ENCODE measurements around the gene CRLF3. TPM values are rescaled to one million over a fixed set of nuclear protein-coding genes. Genes with fewer than 3 reads are reported as not detected.
A peak's percentile ranks its signal among the peaks of the same experiment; 100 is the strongest.

CRLF3 gene
- total RNA-seq, 3 donors from 2014 or later = 15.4 to 18.7 (median 17.7) TPM

- H3K27ac ChIP-seq = no peak overlapping the region
- H3K27me3 ChIP-seq = no peaks in the 10 kb centered on the region
- H3K36me3 ChIP-seq = no peaks in the 10 kb centered on the region
- H3K9me3 ChIP-seq = no peaks in the 10 kb centered on the region
- H3K4me1 ChIP-seq = no peaks in the 10 kb centered on the region
- no peak for TF ChIP-seq CTCF (IDR thresholded peaks at IDR 0.05)
- no peak for TF ChIP-seq POLR2A (IDR thresholded peaks at IDR 0.05)
- no peak for TF ChIP-seq POLR2AphosphoS5 (IDR thresholded peaks at IDR 0.05)
- intact Hi-C loops (cut with DNase I; ENCODE audit: low total_unique reads) = no loop called here
- no peak for DNase-seq (ENCODE audit: low spot score in 2 of 2)
- no peak overlapping the region for H3K4me3 ChIP-seq
Measured at GRCh38 chr17:30848021-30848420, 23.5 kb upstream of the CRLF3 start.

GRCh38 chr17:30840771-30841170, 16.3 kb upstream of the CRLF3 start:
- Histone ChIP-seq H3K27me3 (no peaks in the 10 kb centered on the region), H3K36me3 (no peaks in the 10 kb centered on the region), H3K9me3 (no peaks in the 10 kb centered on the region), H3K27ac (no peak overlapping the region), H3K4me3 (no peak overlapping the region), H3K4me1 (no peaks in the 10 kb centered on the region)
- TF ChIP-seq POLR2A (IDR thresholded peaks at IDR 0.05) (no peak), CTCF (IDR thresholded peaks at IDR 0.05) (no peak), POLR2AphosphoS5 (IDR thresholded peaks at IDR 0.05) (no peak)
- intact Hi-C loops (cut with DNase I; ENCODE audit: low total_unique reads) = no loop called here
- DNase-seq (ENCODE audit: low spot score in 2 of 2) = no peak

- Histone ChIP-seq H3K4me1 (no peaks in the 10 kb centered on the region), H3K27me3 (no peaks in the 10 kb centered on the region), H3K9me3 (no peaks in the 10 kb centered on the region), H3K27ac (no peak overlapping the region), H3K4me3 (no peak overlapping the region), H3K36me3 (no peaks in the 10 kb centered on the region)
- TF ChIP-seq CTCF (IDR thresholded peaks at IDR 0.05) = no peak
- TF ChIP-seq POLR2A (IDR thresholded peaks at IDR 0.05) = no peak
- TF ChIP-seq POLR2AphosphoS5 (IDR thresholded peaks at IDR 0.05) = no peak
- intact Hi-C loops (cut with DNase I; ENCODE audit: low total_unique reads) = no loop called here
- no peak for DNase-seq (ENCODE audit: low spot score in 2 of 2)
Measured at GRCh38 chr17:30838202-30838807, 13.8 kb upstream of the CRLF3 start.

- peaks cover 0 to 2% of the 10 kb centered on the region in 2 donors for H3K27me3 ChIP-seq
- peaks cover 0 to 4% of the 10 kb centered on the region in 2 donors for H3K4me1 ChIP-seq
- no peak overlapping the region for H3K27ac ChIP-seq
- TF ChIP-seq POLR2AphosphoS5 (IDR thresholded peaks at IDR 0.05) = no peak
- TF ChIP-seq POLR2A (IDR thresholded peaks at IDR 0.05) = no peak
- no peak for TF ChIP-seq CTCF (IDR thresholded peaks at IDR 0.05)
- intact Hi-C loops (cut with DNase I; ENCODE audit: low total_unique reads) = no loop called here
- no peak for DNase-seq (ENCODE audit: low spot score in 2 of 2)
- H3K36me3 ChIP-seq = no peaks in the 10 kb centered on the region
- H3K9me3 ChIP-seq = no peaks in the 10 kb centered on the region
- H3K4me3 ChIP-seq = peak overlapping the region; percentile 60 to 91 (median 74)
Measured at GRCh38 chr17:30832438-30833124, 8.1 kb upstream of the CRLF3 start.

- Histone ChIP-seq H3K4me1 (peaks cover 0 to 4% of the 10 kb centered on the region in 2 donors), H3K27me3 (peaks cover 0 to 2% of the 10 kb centered on the region in 2 donors), H3K4me3 (peak within 1 kb of the TSS; percentile 60 to 91 (median 74)), H3K27ac (no peak within 1 kb of the TSS), H3K36me3 (no peaks in the 10 kb centered on the region), H3K9me3 (no peaks in the 10 kb centered on the region)
- TF ChIP-seq CTCF (IDR thresholded peaks at IDR 0.05) (no peak), POLR2AphosphoS5 (IDR thresholded peaks at IDR 0.05) (peak; percentile 65 to 78 (median 71)), POLR2A (IDR thresholded peaks at IDR 0.05) (no peak)
- intact Hi-C loops (cut with DNase I; ENCODE audit: low total_unique reads) = no loop called here
- peak; percentile 81 to 86 for DNase-seq (ENCODE audit: low spot score in 2 of 2)
Measured at GRCh38 chr17:30831663-30832437, 7.4 kb upstream of the CRLF3 start, which contains the start of gene ATAD5. ATAD5 (plus strand) TSS chr17:30831966; CDS start chr17:30832348, 382 bp downstream.
